Measurements from ENCODE around the gene EPG5.

DNA sequence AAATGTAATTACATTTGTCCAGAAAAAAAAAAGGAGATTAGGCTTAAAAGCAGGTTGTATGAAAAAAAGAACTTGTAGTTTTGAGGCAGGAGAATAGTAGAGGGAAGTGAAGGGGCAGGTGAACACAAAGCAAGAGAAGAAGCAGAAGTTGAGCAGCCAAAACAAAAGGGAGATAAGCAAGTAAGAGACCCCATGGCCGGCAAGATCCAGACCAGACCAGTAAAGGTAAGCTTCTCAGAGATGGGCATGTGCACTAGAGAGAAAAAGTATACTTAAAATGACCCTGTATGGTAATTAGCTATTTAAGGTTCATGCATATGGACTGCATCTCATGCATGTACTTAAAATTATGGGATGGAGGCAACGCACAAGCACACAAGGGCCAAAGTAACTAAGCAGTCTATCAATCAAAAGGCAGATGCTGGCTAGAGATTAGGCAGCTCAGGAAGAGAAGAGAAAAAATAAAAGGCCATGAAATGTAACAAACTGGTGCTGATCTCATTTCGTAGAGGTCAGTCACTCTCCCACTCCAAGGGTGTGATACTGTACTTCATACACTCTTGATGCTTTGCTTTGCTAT is 132.0 kb downstream of the EPG5 start:
- TF ChIP-seq, protein P1, sequence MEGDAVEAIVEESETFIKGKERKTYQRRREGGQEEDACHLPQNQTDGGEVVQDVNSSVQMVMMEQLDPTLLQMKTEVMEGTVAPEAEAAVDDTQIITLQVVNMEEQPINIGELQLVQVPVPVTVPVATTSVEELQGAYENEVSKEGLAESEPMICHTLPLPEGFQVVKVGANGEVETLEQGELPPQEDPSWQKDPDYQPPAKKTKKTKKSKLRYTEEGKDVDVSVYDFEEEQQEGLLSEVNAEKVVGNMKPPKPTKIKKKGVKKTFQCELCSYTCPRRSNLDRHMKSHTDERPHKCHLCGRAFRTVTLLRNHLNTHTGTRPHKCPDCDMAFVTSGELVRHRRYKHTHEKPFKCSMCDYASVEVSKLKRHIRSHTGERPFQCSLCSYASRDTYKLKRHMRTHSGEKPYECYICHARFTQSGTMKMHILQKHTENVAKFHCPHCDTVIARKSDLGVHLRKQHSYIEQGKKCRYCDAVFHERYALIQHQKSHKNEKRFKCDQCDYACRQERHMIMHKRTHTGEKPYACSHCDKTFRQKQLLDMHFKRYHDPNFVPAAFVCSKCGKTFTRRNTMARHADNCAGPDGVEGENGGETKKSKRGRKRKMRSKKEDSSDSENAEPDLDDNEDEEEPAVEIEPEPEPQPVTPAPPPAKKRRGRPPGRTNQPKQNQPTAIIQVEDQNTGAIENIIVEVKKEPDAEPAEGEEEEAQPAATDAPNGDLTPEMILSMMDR (IDR thresholded peaks at IDR 0.05; ENCODE audit: poor library complexity): no peak
- TF ChIP-seq EZH2 (IDR thresholded peaks at IDR 0.05; ENCODE audit: borderline replicate concordance): no peak
- TF ChIP-seq EZH2phosphoT487 (IDR thresholded peaks at IDR 0.05; ENCODE audit: low read depth, severe bottlenecking, unreplicated experiment): no peak
